AG09319 (cell line): ENCODE data around the gene GLT1D1.

Experiments used
- DNase-seq: peaks from one replicate; pipeline ENCODE4 v3.0.0-alpha.2; 2010; ENCODE audit warnings: low read depth; ENCODE audit errors: extremely low read depth
- TF ChIP-seq, protein P1 (sequence below): IDR thresholded peaks from 2 replicates; pipeline ENCODE4 v1.5.1; 2011; ENCODE audit warnings: low read depth, mild to moderate bottlenecking, inconsistent platforms, low read length, moderate library complexity

Gene GLT1D1

GRCh38 chr12:128816643-128816920 is 36.7 kb upstream of the GLT1D1 start:
- TF ChIP-seq, protein P1, sequence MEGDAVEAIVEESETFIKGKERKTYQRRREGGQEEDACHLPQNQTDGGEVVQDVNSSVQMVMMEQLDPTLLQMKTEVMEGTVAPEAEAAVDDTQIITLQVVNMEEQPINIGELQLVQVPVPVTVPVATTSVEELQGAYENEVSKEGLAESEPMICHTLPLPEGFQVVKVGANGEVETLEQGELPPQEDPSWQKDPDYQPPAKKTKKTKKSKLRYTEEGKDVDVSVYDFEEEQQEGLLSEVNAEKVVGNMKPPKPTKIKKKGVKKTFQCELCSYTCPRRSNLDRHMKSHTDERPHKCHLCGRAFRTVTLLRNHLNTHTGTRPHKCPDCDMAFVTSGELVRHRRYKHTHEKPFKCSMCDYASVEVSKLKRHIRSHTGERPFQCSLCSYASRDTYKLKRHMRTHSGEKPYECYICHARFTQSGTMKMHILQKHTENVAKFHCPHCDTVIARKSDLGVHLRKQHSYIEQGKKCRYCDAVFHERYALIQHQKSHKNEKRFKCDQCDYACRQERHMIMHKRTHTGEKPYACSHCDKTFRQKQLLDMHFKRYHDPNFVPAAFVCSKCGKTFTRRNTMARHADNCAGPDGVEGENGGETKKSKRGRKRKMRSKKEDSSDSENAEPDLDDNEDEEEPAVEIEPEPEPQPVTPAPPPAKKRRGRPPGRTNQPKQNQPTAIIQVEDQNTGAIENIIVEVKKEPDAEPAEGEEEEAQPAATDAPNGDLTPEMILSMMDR: no peak

DNA sequence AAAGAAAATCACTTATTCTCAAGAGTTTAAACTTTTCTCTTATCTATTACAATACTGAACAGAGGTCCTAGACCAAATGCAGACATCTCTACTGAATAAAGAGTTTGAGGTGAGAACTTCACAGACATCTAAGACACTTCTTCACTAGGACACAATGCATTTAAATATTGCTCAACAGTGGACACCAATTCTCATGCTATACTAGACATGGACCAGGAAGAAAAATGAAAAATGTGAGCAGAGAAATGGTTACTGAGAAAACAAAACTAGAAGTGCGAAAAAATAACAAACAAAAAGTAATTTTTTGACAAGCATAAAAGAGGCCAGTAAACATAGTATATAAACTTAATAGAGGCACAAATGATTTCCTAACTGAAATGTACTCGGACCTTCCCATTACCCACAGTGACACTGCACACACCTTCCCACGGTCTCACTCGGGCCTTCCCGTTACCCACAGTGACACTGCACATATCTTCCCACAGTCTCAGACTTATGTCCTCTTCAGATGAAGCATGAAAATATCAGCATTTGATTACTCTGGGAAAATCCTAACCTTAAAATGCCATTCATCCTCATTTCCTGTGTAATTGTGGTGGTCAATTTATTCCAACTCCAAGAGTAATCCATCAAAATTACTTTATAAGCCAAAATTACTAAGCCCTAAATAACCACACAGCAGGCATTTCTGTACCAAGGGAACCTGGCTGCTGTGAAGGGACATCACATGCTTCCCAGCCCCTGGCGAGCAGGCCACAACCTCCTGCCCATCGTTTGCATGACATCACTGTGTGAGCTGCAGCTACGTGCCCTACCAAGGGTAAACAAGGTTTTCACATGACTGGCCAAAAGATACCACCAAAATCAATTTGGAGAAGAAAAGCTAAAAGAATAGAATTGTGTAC is 35.9 kb upstream of the GLT1D1 start:
- no peak for DNase-seq
- TF ChIP-seq, protein P1: no peak

More at GRCh38 chr12:128816643-128816920, 36.7 kb upstream of the GLT1D1 start:
- no peak for DNase-seq

GRCh38 chr12:128818065-128819022 is 34.9 kb upstream of the GLT1D1 start:
- TF ChIP-seq, protein P1: no peak
- no peak for DNase-seq

DNA sequence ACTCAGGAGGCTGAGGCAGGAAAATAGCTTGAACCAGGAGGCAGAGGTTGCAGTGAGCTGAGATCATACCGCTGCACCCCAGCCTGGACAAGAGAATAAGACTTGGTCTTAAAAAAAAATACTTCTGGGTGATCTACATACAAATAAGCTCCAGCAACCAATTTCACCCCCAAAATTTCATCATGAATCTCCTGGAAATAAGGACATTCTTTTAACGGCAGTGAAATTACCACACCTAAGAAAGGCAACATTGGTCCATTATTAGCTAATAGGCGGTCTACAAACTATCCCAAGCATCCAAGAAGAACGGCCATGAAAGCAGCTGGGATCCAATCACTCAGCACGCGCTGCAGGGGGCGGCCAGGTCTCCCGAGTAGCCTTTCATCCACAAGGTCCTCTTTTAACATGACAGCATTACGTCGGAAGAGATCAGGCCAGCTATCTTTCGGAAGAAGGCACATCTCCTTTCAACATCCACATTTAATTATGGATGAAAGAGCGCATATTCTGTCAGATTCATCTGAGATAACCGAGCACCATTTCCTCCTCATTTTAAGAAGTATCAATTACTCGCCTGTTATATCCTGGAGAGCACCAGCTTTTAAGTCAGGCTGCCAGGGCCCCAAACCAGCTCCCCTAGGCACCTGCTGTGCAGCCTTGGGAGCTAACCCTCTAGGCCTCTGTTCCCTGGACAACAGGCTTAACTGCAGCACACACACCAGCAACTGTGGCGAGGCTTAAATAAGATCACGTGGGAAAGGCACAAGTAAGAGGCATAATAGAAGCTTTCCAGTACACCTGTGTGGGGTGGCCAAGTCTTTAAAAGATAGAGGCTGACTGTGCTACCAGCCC is 33.8 kb upstream of the GLT1D1 start:
- DNase-seq: no peak
- TF ChIP-seq, protein P1: no peak

DNA sequence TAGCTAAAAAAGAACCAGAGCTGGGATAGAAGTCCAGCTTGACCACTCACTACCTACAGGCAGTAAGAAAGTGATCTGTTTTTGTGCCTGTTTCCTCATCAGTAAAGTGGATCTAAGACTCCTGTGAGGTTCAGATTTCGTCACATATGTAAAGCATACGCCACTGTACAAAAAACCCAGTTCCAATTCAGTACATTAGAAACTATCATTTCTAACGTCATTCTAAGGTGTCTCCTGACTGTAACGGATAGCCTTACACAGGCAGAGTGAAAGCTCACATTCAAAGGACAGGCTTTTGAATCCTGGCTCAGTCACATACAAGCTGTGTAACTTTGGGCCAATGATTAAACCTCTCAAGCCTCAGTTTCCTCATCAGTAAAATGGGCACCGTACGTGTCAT is 33.0 kb upstream of the GLT1D1 start:
- TF ChIP-seq, protein P1: no peak
- DNase-seq: no peak

DNA sequence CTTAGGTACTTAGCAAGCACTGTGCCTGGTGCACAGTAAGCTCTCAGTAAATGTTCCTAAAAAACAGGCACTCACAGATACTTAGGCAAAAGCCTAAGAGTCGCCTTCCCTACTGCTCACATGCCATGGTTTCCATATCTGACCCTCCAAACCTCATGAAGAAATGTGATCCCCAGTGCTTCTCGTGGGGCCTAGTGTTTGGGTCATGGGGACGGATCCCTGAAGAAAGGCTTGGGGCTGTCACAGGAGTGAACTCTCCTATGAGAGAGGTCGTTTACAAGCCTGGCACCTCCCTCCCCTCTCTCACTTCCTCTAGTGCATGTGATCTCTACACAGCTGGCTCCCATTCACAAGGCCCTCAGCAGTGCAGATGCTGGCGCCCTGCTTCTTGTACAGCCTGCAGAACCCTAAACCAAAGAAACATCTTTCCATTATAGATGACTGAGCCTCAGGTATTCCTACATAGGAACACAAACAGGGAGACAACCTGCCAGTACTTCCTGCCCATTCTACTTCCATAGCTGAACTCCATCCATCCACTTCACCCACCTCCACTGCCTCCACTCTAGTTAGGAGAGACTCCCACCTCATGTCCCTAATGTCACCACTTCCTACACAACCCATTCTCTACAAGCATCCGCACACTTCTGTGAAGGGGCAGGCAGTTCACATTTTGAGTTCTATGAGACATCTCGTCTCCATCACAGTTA is 32.4 kb upstream of the GLT1D1 start:
- DNase-seq: no peak
- TF ChIP-seq, protein P1: no peak
